K562 (cell line): ENCODE results near the gene ATAD3B. TPM values are rescaled to one million over a fixed set of nuclear protein-coding genes. Genes with fewer than 3 reads are reported as not detected.

Experiments
- CBFA2T2 ChIP-seq: fragments of 450-650 bp; conservative IDR thresholded peaks from 2 replicates; pipeline ENCODE4 v1.6.1; 2017; ENCODE audit warnings: mild to moderate bottlenecking
- CREM ChIP-seq: IDR thresholded peaks from 2 replicates; pipeline ENCODE4 v1.6.1; 2014; ENCODE audit warnings: antibody characterized with exemption, low read depth
- ELF2 ChIP-seq: fragments of 250-450 bp; sonication (Bioruptor Pico); IDR thresholded peaks from 2 replicates; pipeline ENCODE4 v1.5.0; 2021; ENCODE audit warnings: mild to moderate bottlenecking
- JUNB ChIP-seq: fragments of 450-650 bp; formaldehyde crosslinking; conservative IDR thresholded peaks from 2 replicates; pipeline ENCODE4 v1.4.0; 2020; ENCODE audit warnings: mild to moderate bottlenecking
- MXI1 ChIP-seq: IDR thresholded peaks from 2 replicates; pipeline ENCODE4 v1.6.1; 2011; ENCODE audit warnings: low read depth, mild to moderate bottlenecking, improper control_type of control experiment, low read length
- POLR2B ChIP-seq: fragments of 450-650 bp; IDR thresholded peaks from 2 replicates; pipeline ENCODE4 v1.6.1; 2018; ENCODE audit warnings: low read depth; ENCODE audit not compliant: partially characterized antibody
- RBFOX2 ChIP-seq: fragments of 200-400 bp; formaldehyde crosslinking; IDR thresholded peaks from 2 replicates; pipeline ENCODE4 v1.6.1; 2017; ENCODE audit warnings: low read depth, mild to moderate bottlenecking, low read length, moderate library complexity
- RCOR1 ChIP-seq, 2 experiments: IDR thresholded peaks; 2 replicates each; pipeline ENCODE4 v1.6.1; 2012; ENCODE audit warnings: low read depth in 2 of 2, low read length in 2 of 2, borderline replicate concordance in 1 of 2, improper control_type of control experiment in 1 of 2
- SETDB1 ChIP-seq: IDR thresholded peaks from one replicate; pipeline ENCODE4 v1.6.1; 2012; ENCODE audit warnings: low read length, control low read depth, inconsistent platforms
- SIN3B ChIP-seq: fragments of 450-650 bp; IDR thresholded peaks from 2 replicates; pipeline ENCODE4 v1.6.1; 2017; ENCODE audit warnings: low read depth, mild to moderate bottlenecking, moderate library complexity
- SMARCA4 ChIP-seq: fragments of 450-650 bp; IDR thresholded peaks from 2 replicates; pipeline ENCODE4 v1.6.1; 2016
- ZFX ChIP-seq: sonication (generic); formaldehyde crosslinking; IDR thresholded peaks from 2 replicates; pipeline ENCODE4 v1.8.0; 2022; ENCODE audit warnings: mild to moderate bottlenecking, missing genetic modification reagents, moderate library complexity
- ZNF140 ChIP-seq: fragments of 250-450 bp; sonication (Bioruptor Pico); IDR thresholded peaks from 2 replicates; pipeline ENCODE4 v1.8.0; 2021; ENCODE audit warnings: moderate library complexity, mild to moderate bottlenecking, inconsistent platforms
- ZNF175 ChIP-seq: fragments of 200-800 bp; sonication (Bioruptor generic); IDR thresholded peaks from 2 replicates; pipeline ENCODE4 v1.6.1; 2016; ENCODE audit warnings: low read depth, mild to moderate bottlenecking, missing genetic modification characterization, missing compliant biosample characterization
- ZNF41 ChIP-seq: fragments of 250-450 bp; sonication (Bioruptor Pico); conservative IDR thresholded peaks from 2 replicates; pipeline ENCODE4 v1.4.0; 2020; ENCODE audit warnings: mild to moderate bottlenecking
- ZNF695 ChIP-seq: fragments of 450-650 bp; formaldehyde crosslinking; IDR thresholded peaks from 2 replicates; pipeline ENCODE4 v1.4.0; 2020; ENCODE audit warnings: mild to moderate bottlenecking, moderate library complexity
- ZNF77 ChIP-seq: fragments of 250-450 bp; sonication (Bioruptor Pico); IDR thresholded peaks from 2 replicates; pipeline ENCODE4 v1.5.0; 2020
- polyA plus RNA-seq, 8 experiments: library from polyadenylated mRNA; depleted of rRNA in 4 of 8; stranded (reverse) in 5 of 8; unstranded in 3 of 8; fragments of >200 nt; fragmentation: Nextera tagmentation in 2 of 8; fragmentation: Illumina TruSeq in 1 of 8; extraction: Ambion mirVana in 2 of 8; extraction: Trizol in 1 of 8; gene quantifications; 2 replicates each; pipeline versions ENCODE4 v1.2.1 to v1.2.3, GENCODE V29; 2011 to 2014; ENCODE audit warnings: inconsistent platforms in 1 of 8, missing spikeins in 1 of 8
- total RNA-seq, 7 experiments: library from RNA; depleted of rRNA in 6 of 7; stranded (reverse); fragments of >200 nt in 6 of 7; fragmentation: Illumina TruSeq in 2 of 7; extraction: Trizol in 2 of 7; gene quantifications; 2 replicates each; pipeline versions ENCODE4 v1.2.1 to v1.2.3, GENCODE V29; 2011 to 2021; ENCODE audit warnings: low replicate concordance in 1 of 7
- TF ChIP-seq, protein P1 (sequence below): fragments of 250-450 bp; sonication (Bioruptor Pico); IDR thresholded peaks from 2 replicates; pipeline ENCODE4 v1.8.0; 2021; ENCODE audit warnings: mild to moderate bottlenecking, moderate library complexity
- TF ChIP-seq, protein P2 (sequence below), 2 experiments: fragments of 450-650 bp in 1 of 2; IDR thresholded peaks; 2 replicates each; pipeline ENCODE4 v1.6.1; 2011 to 2017; ENCODE audit warnings: low read depth in 2 of 2, antibody characterized with exemption in 1 of 2, borderline replicate concordance in 1 of 2, low read length in 1 of 2, mild to moderate bottlenecking in 1 of 2, mixed read lengths in 1 of 2; ENCODE audit not compliant: control insufficient read depth in 1 of 2
- TF ChIP-seq, protein P3 (sequence below): IDR thresholded peaks from 2 replicates; pipeline ENCODE4 v1.6.1; 2016; ENCODE audit warnings: missing genetic modification characterization, missing compliant biosample characterization
- TF ChIP-seq, protein P4 (sequence below): fragments of 250-450 bp; sonication (Bioruptor Pico); IDR thresholded peaks from 2 replicates; pipeline ENCODE4 v1.5.0; 2020; ENCODE audit warnings: mild to moderate bottlenecking, borderline replicate concordance

Gene ATAD3B
- total and polyA plus RNA-seq, 9 of the 15 experiments (the other 6 are each of a cell fraction or from before 2014, with no cell fraction given): 0.07 to 113 (median 27.7) TPM

DNA sequence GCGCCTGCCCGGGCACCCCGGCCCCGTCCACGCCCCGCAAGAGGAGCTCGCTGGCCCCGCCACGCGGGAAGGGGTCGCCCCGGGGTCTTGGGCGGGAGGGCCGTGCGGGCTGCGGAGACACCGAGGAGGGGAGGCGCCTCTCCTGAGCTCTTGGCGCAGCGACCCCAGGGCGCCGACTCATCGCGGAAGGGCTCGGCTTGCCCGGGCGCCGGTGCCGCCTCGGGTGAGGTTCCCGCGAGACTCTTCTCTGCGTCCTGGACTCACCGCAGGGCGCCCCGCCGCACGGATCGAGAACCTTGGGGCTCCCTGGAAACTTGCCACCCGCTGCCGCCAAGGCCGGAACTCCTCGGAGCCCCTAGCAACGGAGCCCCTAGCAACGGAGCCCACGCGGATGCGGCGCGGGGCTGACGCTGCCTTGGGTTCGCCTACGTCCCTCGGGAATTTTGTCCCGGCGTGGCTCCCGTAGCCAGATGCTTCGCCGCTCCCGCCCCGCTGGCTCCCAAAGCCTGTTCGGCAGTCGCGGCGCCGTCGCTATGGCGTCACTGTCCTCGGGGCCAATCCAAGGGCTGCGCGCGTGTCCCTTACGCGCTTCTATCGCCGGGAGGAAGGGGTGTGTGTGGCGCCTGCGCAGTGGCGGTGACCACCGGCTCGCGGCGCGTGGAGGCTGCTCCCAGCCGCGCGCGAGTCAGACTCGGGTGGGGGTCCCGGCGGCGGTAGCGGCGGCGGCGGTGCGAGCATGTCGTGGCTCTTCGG is 40.1 kb downstream of the ATAD3B start, which contains the start of gene ATAD3A (continued):
- TF ChIP-seq, protein P1, sequence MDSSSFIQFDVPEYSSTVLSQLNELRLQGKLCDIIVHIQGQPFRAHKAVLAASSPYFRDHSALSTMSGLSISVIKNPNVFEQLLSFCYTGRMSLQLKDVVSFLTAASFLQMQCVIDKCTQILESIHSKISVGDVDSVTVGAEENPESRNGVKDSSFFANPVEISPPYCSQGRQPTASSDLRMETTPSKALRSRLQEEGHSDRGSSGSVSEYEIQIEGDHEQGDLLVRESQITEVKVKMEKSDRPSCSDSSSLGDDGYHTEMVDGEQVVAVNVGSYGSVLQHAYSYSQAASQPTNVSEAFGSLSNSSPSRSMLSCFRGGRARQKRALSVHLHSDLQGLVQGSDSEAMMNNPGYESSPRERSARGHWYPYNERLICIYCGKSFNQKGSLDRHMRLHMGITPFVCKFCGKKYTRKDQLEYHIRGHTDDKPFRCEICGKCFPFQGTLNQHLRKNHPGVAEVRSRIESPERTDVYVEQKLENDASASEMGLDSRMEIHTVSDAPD (CRISPR knock-in tag): no peak
- TF ChIP-seq SMARCA4 (no peak), ELF2 (CRISPR knock-in tag) (peak; percentile 82), ZNF41 (no peak), RCOR1 (IDR thresholded peaks at IDR 0.05; ENCODE audit: borderline replicate concordance in 1 of 2, low read depth in 2 of 2, low read length in 2 of 2) (peak in 1 of 2 experiments; percentile 67; a peak in 1 of 4 replicates), POLR2B (peak; percentile 86), ZNF77 (CRISPR knock-in tag) (no peak), JUNB (CRISPR knock-in tag) (no peak), RBFOX2 (peak; percentile 97), ZNF695 (CRISPR knock-in tag) (no peak), CREM (peak; percentile 99), CBFA2T2 (no peak), ZNF140 (CRISPR knock-in tag) (no peak), ZNF175 (CRISPR knock-in tag) (no peak), MXI1 (peak; percentile 71), SIN3B (peak; percentile 94), ZFX (CRISPR knock-in tag) (peak; percentile 71), SETDB1 (peak; percentile 93)
- TF ChIP-seq, protein P2, sequence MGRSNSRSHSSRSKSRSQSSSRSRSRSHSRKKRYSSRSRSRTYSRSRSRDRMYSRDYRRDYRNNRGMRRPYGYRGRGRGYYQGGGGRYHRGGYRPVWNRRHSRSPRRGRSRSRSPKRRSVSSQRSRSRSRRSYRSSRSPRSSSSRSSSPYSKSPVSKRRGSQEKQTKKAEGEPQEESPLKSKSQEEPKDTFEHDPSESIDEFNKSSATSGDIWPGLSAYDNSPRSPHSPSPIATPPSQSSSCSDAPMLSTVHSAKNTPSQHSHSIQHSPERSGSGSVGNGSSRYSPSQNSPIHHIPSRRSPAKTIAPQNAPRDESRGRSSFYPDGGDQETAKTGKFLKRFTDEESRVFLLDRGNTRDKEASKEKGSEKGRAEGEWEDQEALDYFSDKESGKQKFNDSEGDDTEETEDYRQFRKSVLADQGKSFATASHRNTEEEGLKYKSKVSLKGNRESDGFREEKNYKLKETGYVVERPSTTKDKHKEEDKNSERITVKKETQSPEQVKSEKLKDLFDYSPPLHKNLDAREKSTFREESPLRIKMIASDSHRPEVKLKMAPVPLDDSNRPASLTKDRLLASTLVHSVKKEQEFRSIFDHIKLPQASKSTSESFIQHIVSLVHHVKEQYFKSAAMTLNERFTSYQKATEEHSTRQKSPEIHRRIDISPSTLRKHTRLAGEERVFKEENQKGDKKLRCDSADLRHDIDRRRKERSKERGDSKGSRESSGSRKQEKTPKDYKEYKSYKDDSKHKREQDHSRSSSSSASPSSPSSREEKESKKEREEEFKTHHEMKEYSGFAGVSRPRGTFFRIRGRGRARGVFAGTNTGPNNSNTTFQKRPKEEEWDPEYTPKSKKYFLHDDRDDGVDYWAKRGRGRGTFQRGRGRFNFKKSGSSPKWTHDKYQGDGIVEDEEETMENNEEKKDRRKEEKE (IDR thresholded peaks at IDR 0.05; ENCODE audit: borderline replicate concordance in 1 of 2, control insufficient read depth in 1 of 2, low read depth in 2 of 2, low read length in 1 of 2): no peak
- TF ChIP-seq, protein P3, sequence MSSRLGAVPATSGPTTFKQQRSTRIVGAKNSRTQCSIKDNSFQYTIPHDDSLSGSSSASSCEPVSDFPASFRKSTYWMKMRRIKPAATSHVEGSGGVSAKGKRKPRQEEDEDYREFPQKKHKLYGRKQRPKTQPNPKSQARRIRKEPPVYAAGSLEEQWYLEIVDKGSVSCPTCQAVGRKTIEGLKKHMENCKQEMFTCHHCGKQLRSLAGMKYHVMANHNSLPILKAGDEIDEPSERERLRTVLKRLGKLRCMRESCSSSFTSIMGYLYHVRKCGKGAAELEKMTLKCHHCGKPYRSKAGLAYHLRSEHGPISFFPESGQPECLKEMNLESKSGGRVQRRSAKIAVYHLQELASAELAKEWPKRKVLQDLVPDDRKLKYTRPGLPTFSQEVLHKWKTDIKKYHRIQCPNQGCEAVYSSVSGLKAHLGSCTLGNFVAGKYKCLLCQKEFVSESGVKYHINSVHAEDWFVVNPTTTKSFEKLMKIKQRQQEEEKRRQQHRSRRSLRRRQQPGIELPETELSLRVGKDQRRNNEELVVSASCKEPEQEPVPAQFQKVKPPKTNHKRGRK: no peak
- TF ChIP-seq, protein P4, sequence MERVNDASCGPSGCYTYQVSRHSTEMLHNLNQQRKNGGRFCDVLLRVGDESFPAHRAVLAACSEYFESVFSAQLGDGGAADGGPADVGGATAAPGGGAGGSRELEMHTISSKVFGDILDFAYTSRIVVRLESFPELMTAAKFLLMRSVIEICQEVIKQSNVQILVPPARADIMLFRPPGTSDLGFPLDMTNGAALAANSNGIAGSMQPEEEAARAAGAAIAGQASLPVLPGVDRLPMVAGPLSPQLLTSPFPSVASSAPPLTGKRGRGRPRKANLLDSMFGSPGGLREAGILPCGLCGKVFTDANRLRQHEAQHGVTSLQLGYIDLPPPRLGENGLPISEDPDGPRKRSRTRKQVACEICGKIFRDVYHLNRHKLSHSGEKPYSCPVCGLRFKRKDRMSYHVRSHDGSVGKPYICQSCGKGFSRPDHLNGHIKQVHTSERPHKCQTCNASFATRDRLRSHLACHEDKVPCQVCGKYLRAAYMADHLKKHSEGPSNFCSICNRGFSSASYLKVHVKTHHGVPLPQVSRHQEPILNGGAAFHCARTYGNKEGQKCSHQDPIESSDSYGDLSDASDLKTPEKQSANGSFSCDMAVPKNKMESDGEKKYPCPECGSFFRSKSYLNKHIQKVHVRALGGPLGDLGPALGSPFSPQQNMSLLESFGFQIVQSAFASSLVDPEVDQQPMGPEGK: no peak
